Measurements from ENCODE around the gene POLR3B.

Gene POLR3B

GRCh38 chr12:106412563-106412962, 55.0 kb downstream of the POLR3B start:
- DNase-seq (ENCODE audit: low read depth in 1 of 2, low spot score in 1 of 2) = no peak

GRCh38 chr12:106415134-106415533, 57.6 kb downstream of the POLR3B start:
- no peak for DNase-seq (ENCODE audit: low read depth in 1 of 2, low spot score in 1 of 2)

- no peak for DNase-seq (ENCODE audit: low read depth in 1 of 2, low spot score in 1 of 2)
These were observed 58.7 kb downstream of the POLR3B start for GRCh38 chr12:106416273-106416672.

GRCh38 chr12:106417926-106418910, 60.7 kb downstream of the POLR3B start:
- DNase-seq (ENCODE audit: low read depth in 1 of 2, low spot score in 1 of 2) = no peak

- DNase-seq (ENCODE audit: low read depth in 1 of 2, low spot score in 1 of 2) = no peak
These were observed 61.4 kb downstream of the POLR3B start for GRCh38 chr12:106418970-106419369.

- DNase-seq (ENCODE audit: low read depth in 1 of 2, low spot score in 1 of 2) = no peak
These were observed 65.7 kb downstream of the POLR3B start for GRCh38 chr12:106423291-106423690.

GRCh38 chr12:106425061-106425702, 67.6 kb downstream of the POLR3B start:
- no peak for DNase-seq (ENCODE audit: low read depth in 1 of 2, low spot score in 1 of 2)

GRCh38 chr12:106427917-106428316, 70.4 kb downstream of the POLR3B start:
- no peak for DNase-seq (ENCODE audit: low read depth in 1 of 2, low spot score in 1 of 2)

GRCh38 chr12:106428384-106428783, 70.8 kb downstream of the POLR3B start:
- DNase-seq (ENCODE audit: low read depth in 1 of 2, low spot score in 1 of 2) = no peak

- DNase-seq (ENCODE audit: low read depth in 1 of 2, low spot score in 1 of 2) = no peak
These were observed 71.5 kb downstream of the POLR3B start for GRCh38 chr12:106429043-106429552.

GRCh38 chr12:106429636-106430035, 72.1 kb downstream of the POLR3B start:
- no peak for DNase-seq (ENCODE audit: low read depth in 1 of 2, low spot score in 1 of 2)

GRCh38 chr12:106431839-106432411, 74.4 kb downstream of the POLR3B start:
- DNase-seq (ENCODE audit: low read depth in 1 of 2, low spot score in 1 of 2) = no peak

GRCh38 chr12:106433055-106433454, 75.5 kb downstream of the POLR3B start:
- DNase-seq (ENCODE audit: low read depth in 1 of 2, low spot score in 1 of 2) = no peak

GRCh38 chr12:106434526-106434925, 77.0 kb downstream of the POLR3B start:
- no peak for DNase-seq (ENCODE audit: low read depth in 1 of 2, low spot score in 1 of 2)

- no peak for DNase-seq (ENCODE audit: low read depth in 1 of 2, low spot score in 1 of 2)
These were observed 78.6 kb downstream of the POLR3B start for GRCh38 chr12:106436164-106436563.

GRCh38 chr12:106442575-106442974, 85.0 kb downstream of the POLR3B start:
- DNase-seq (ENCODE audit: low read depth in 1 of 2, low spot score in 1 of 2) = no peak

GRCh38 chr12:106445053-106445452, 87.5 kb downstream of the POLR3B start:
- DNase-seq (ENCODE audit: low read depth in 1 of 2, low spot score in 1 of 2) = no peak

GRCh38 chr12:106445959-106446358, 88.4 kb downstream of the POLR3B start:
- DNase-seq (ENCODE audit: low read depth in 1 of 2, low spot score in 1 of 2) = no peak

- DNase-seq (ENCODE audit: low read depth in 1 of 2, low spot score in 1 of 2) = no peak
These were observed 89.0 kb downstream of the POLR3B start for GRCh38 chr12:106446419-106447092.

GRCh38 chr12:106452309-106452708, 94.8 kb downstream of the POLR3B start:
- DNase-seq (ENCODE audit: low read depth in 1 of 2, low spot score in 1 of 2) = no peak

GRCh38 chr12:106455111-106455510, 97.6 kb downstream of the POLR3B start:
- no peak for DNase-seq (ENCODE audit: low read depth in 1 of 2, low spot score in 1 of 2)

Measured in activated T-helper 1 cell treated with anti-CD3 and anti-CD28 coated beads, Interleukin-2, amount 50 U/mL, for 16 hours (primary cell).